Keratinocyte (primary cell): ENCODE data around the gene MED7. TPM values are rescaled to one million over a fixed set of nuclear protein-coding genes. Genes with fewer than 3 reads are reported as not detected.

ENCODE experiments used
- DNase-seq: peaks from one replicate; pipeline ENCODE4 v3.0.0-alpha.2; 2011; ENCODE audit warnings: low read depth, missing footprints, low spot score
- FAIRE-seq: peaks from 2 replicates; lab custom pipeline; 2011; peaks lifted over from hg19 to GRCh38; lab: Jason Lieb, UNC
- H2AFZ ChIP-seq: 2 replicates; pipeline ENCODE4 v1.6.0; 2012; ENCODE audit warnings: low read length, control low read depth, inconsistent platforms; ENCODE audit not compliant: control insufficient read depth
- H3K27ac ChIP-seq: 2 replicates; pipeline ENCODE4 v1.5.1; 2011; ENCODE audit warnings: low read length; ENCODE audit not compliant: control insufficient read depth, insufficient read depth
- H3K27me3 ChIP-seq: 3 replicates; pipeline ENCODE4 v1.6.0; 2011; ENCODE audit warnings: low read length; ENCODE audit not compliant: control insufficient read depth, insufficient read depth; ENCODE audit errors: extremely low read depth
- H3K36me3 ChIP-seq, 2 experiments: 2 replicates in 1 of 2; 3 replicates in 1 of 2; pipeline ENCODE4 v1.5.1; 2011; ENCODE audit warnings: low read length in 2 of 2, mild to moderate bottlenecking in 1 of 2; ENCODE audit not compliant: control insufficient read depth in 2 of 2, insufficient read depth in 2 of 2; ENCODE audit errors: extremely low read depth in 1 of 2
- H3K4me1 ChIP-seq: 3 replicates; pipeline ENCODE4 v1.5.1; 2011; ENCODE audit warnings: low read length; ENCODE audit not compliant: control insufficient read depth, insufficient read depth; ENCODE audit errors: extremely low read depth
- H3K4me2 ChIP-seq: 3 replicates; pipeline ENCODE4 v1.6.0; 2011; ENCODE audit warnings: low read depth, low read length; ENCODE audit not compliant: control insufficient read depth, insufficient read depth; ENCODE audit errors: extremely low read depth
- H3K4me3 ChIP-seq, 3 experiments: fragments of 200-600 bp in 1 of 3; sonication (generic) in 1 of 3; 2 replicates in 2 of 3; 3 replicates in 1 of 3; pipeline ENCODE4 v1.5.1; 2011 to 2016; ENCODE audit warnings: low read length in 3 of 3, mild to moderate bottlenecking in 3 of 3, control low read depth in 2 of 3, inconsistent platforms in 1 of 3, low read depth in 1 of 3, mixed read lengths in 1 of 3, mixed run types in 1 of 3, moderate library complexity in 1 of 3; ENCODE audit not compliant: control insufficient read depth in 2 of 3, insufficient read depth in 2 of 3; ENCODE audit errors: extremely low read depth in 1 of 3
- H3K79me2 ChIP-seq: 2 replicates; pipeline ENCODE4 v1.6.0; 2012; ENCODE audit warnings: low read length; ENCODE audit not compliant: control insufficient read depth, insufficient read depth
- H3K9ac ChIP-seq: 3 replicates; pipeline ENCODE4 v1.6.0; 2011; ENCODE audit warnings: low read length; ENCODE audit not compliant: control insufficient read depth, insufficient read depth; ENCODE audit errors: extremely low read depth
- H3K9me1 ChIP-seq: 3 replicates; pipeline ENCODE4 v1.6.0; 2011; ENCODE audit warnings: low read length; ENCODE audit not compliant: control insufficient read depth, insufficient read depth; ENCODE audit errors: extremely low read depth
- H3K9me3 ChIP-seq: 2 replicates; pipeline ENCODE4 v1.5.1; 2012; ENCODE audit warnings: low read depth, low read length; ENCODE audit not compliant: control insufficient read depth
- H4K20me1 ChIP-seq: 3 replicates; pipeline ENCODE4 v1.6.0; 2011; ENCODE audit warnings: low read length; ENCODE audit not compliant: control insufficient read depth, insufficient read depth; ENCODE audit errors: extremely low read depth
- CTCF ChIP-seq, 3 experiments: IDR thresholded peaks in 1 of 3; conservative IDR thresholded peaks in 1 of 3; optimal IDR thresholded peaks in 1 of 3; 2 replicates in 2 of 3; 3 replicates in 1 of 3; pipeline versions ENCODE3 to v1.5.1; 2011; ENCODE audit warnings: low read length in 3 of 3, mild to moderate bottlenecking in 3 of 3, moderate library complexity in 2 of 3, control low read depth in 1 of 3, inconsistent platforms in 1 of 3; ENCODE audit not compliant: insufficient read depth in 2 of 3; ENCODE audit errors: extremely low read depth in 1 of 3
- EZH2 ChIP-seq: IDR thresholded peaks from one replicate; pipeline ENCODE4 v1.6.1; 2012; ENCODE audit warnings: inconsistent platforms, mild to moderate bottlenecking, low read length, moderate library complexity
- dilution Hi-C: fragments of 300-500 bp; cut with MboI; formaldehyde crosslinking; loops from one replicate; pipeline ENCODE4 v1.7.0; 2020; ENCODE audit warnings: low sequenced_read_pairs; ENCODE audit not compliant: extremely low pct_ligation_motif_present
- polyA plus RNA-seq, 5 experiments: library from polyadenylated mRNA; depleted of rRNA in 3 of 5; stranded (reverse) in 3 of 5; stranded (forward) in 1 of 5; unstranded in 1 of 5; fragments of >200 nt; gene quantifications; 1 replicate in 1 of 5; 2 replicates in 3 of 5; 3 replicates in 1 of 5; pipeline versions ENCODE4 v1.2.1 to v1.2.3, GENCODE V29; 2011 to 2012; ENCODE audit warnings: missing spikeins in 2 of 5, low read depth in 1 of 5, low replicate concordance in 1 of 5

Gene MED7
- polyA plus RNA-seq, 1 donor (not counting 4 experiments of a cell fraction or from before 2014, with no cell fraction given), result 17.0 TPM

- H3K9ac ChIP-seq, result no peak overlapping the region
- no peaks in the 10 kb centered on the region for H3K27me3 ChIP-seq
- H3K4me3 ChIP-seq, result no peak overlapping the region
- H3K4me2 ChIP-seq, result no peak overlapping the region
- DNase-seq, result no peak
- no peaks in the 10 kb centered on the region for H3K9me1 ChIP-seq
- H3K27ac ChIP-seq, result no peak overlapping the region
- H3K36me3 ChIP-seq, result no peaks in the 10 kb centered on the region
- dilution Hi-C loops, result no loop called here
- no peaks in the 10 kb centered on the region for H4K20me1 ChIP-seq
- no peaks in the 10 kb centered on the region for H3K4me1 ChIP-seq
- TF ChIP-seq CTCF (optimal IDR thresholded peaks at IDR 0.05 in 1 of 3, IDR thresholded peaks at IDR 0.05 in 1 of 3, conservative IDR thresholded peaks at IDR 0.05 in 1 of 3; ENCODE audit: extremely low read depth in 1 of 3, insufficient read depth in 2 of 3, low read length in 3 of 3) (no peak), EZH2 (no peak)
- H2AFZ ChIP-seq, result no peak overlapping the region
- no peaks in the 10 kb centered on the region for H3K9me3 ChIP-seq
- no peak for FAIRE-seq
- no peaks in the 10 kb centered on the region for H3K79me2 ChIP-seq
Observed at GRCh38 chr5:157167214-157167621, 24.6 kb upstream of the MED7 start.

GRCh38 chr5:157166214-157167213 lies 23.8 kb upstream of the MED7 start, which contains the start of gene GARIN3:
Gene GARIN3 (minus strand): TSS chr5:157166264. CDS start chr5:157166168, 96 bp downstream.
- dilution Hi-C loops, result no loop called here
- Histone ChIP-seq H3K9me3 (no peaks in the 10 kb centered on the region), H3K9me1 (no peaks in the 10 kb centered on the region), H4K20me1 (no peaks in the 10 kb centered on the region), H3K79me2 (no peaks in the 10 kb centered on the region), H3K4me3 (no peak within 1 kb of the TSS), H3K4me2 (no peak within 1 kb of the TSS), H2AFZ (no peak within 1 kb of the TSS), H3K27me3 (no peaks in the 10 kb centered on the region), H3K27ac (no peak within 1 kb of the TSS), H3K9ac (no peak within 1 kb of the TSS), H3K4me1 (no peaks in the 10 kb centered on the region), H3K36me3 (no peaks in the 10 kb centered on the region)
- FAIRE-seq (no peak), DNase-seq (no peak)
- TF ChIP-seq EZH2, result no peak
